Measurements from ENCODE around the gene TRAF3IP3.
"Not testable (repeated sequence)": the region's sequence is repeated elsewhere in the genome, so short reads cannot be mapped to it uniquely, and the experiment has no call there.

The TRAF3IP3 gene

GRCh38 chr1:209769971-209770370, 14.1 kb downstream of the TRAF3IP3 start:
- DNase-seq = peak; percentile 34

GRCh38 chr1:209770636-209771415, 15.0 kb downstream of the TRAF3IP3 start:
- DNase-seq = no peak

- no peak for DNase-seq
Measured at GRCh38 chr1:209772126-209772525, 16.3 kb downstream of the TRAF3IP3 start.

- no peak for DNase-seq
Measured at GRCh38 chr1:209774592-209774991, 18.7 kb downstream of the TRAF3IP3 start.

GRCh38 chr1:209775678-209776077, 19.8 kb downstream of the TRAF3IP3 start:
- no peak for DNase-seq

GRCh38 chr1:209777587-209777986, 21.7 kb downstream of the TRAF3IP3 start:
- DNase-seq = no peak

- no peak for DNase-seq
Measured at GRCh38 chr1:209778102-209778501, 22.2 kb downstream of the TRAF3IP3 start.

- no peak for DNase-seq
Measured at GRCh38 chr1:209780268-209780667, 24.4 kb downstream of the TRAF3IP3 start.

- no peak for DNase-seq
Measured at GRCh38 chr1:209783386-209783785, 27.5 kb downstream of the TRAF3IP3 start.

- DNase-seq = peak; percentile 99
Measured at GRCh38 chr1:209784265-209785169, 28.7 kb downstream of the TRAF3IP3 start, which contains the start of gene C1orf74. Gene C1orf74 (minus strand): TSS chr1:209784559. CDS start chr1:209783634, 925 bp downstream.

- no peak for DNase-seq
Measured at GRCh38 chr1:209785592-209785991, 29.7 kb downstream of the TRAF3IP3 start.

GRCh38 chr1:209786146-209786545, 30.3 kb downstream of the TRAF3IP3 start:
- DNase-seq = no peak

- no peak for DNase-seq
Measured at GRCh38 chr1:209787551-209787950, 31.7 kb downstream of the TRAF3IP3 start.

- no peak for DNase-seq
Measured at GRCh38 chr1:209789245-209789644, 33.4 kb downstream of the TRAF3IP3 start.

- no peak for DNase-seq
Measured at GRCh38 chr1:209790286-209791193, 34.7 kb downstream of the TRAF3IP3 start.

GRCh38 chr1:209791920-209792319, 36.1 kb downstream of the TRAF3IP3 start:
- no peak for DNase-seq

- DNase-seq = not testable (repeated sequence)
Measured at GRCh38 chr1:209793711-209794110, 37.9 kb downstream of the TRAF3IP3 start.

- no peak for DNase-seq
Measured at GRCh38 chr1:209797978-209798639, 42.3 kb downstream of the TRAF3IP3 start.

GRCh38 chr1:209800984-209801834, 45.4 kb downstream of the TRAF3IP3 start:
- DNase-seq = no peak

- no peak for DNase-seq
Measured at GRCh38 chr1:209802117-209802779, 46.4 kb downstream of the TRAF3IP3 start.

GRCh38 chr1:209802780-209803152, 46.9 kb downstream of the TRAF3IP3 start:
- no peak for DNase-seq
